GM19240 (cell line): Measurements from ENCODE around the gene RAB5B.
"Not testable (repeated sequence)": the region's sequence is repeated elsewhere in the genome, so short reads cannot be mapped to it uniquely, and the experiment has no call there.

Experiments
- DNase-seq: peaks from one replicate; pipeline ENCODE4 v3.0.0; 2011; ENCODE audit warnings: low spot score; ENCODE audit not compliant: insufficient read length

Gene RAB5B

DNA sequence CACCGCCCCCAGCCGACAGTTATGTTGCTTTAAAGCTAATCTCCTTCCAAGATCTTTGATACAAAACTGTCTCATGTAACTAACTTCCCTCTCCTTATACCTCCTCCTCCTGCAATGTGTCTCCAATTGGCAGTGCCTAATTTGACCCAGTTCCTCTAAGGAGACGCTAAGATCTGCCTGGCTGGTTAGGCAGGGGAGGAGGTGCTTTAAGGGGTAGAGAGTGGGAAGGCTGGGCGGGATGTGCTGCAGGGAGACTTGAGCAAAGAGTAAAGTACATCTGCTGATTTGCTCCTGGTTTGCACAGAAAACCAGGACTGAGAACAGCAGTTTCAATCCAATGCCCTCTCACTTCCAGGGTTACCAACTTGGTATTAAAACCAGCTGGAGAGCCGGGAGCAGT is 39.6 kb downstream of the RAB5B start:
- DNase-seq: no peak

DNA sequence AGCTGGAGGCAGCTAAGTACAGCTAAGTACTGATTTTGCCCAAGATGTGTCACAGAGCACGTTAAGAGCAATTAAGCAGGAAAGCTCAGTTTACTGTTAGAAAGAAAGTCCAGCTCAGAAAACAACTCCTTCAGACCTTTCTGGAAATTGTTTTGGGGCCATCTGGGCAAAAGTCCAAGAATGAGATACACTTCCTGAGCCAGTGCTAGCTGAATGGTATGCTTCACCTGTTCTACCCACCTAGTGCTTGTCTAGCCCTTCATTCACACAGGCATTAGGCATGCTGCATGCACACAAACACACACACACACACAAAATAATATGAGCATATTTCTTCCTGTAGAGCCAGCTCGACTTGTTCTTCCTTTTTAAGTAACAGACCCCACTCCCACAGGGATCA is 40.3 kb downstream of the RAB5B start:
- DNase-seq: no peak

DNA sequence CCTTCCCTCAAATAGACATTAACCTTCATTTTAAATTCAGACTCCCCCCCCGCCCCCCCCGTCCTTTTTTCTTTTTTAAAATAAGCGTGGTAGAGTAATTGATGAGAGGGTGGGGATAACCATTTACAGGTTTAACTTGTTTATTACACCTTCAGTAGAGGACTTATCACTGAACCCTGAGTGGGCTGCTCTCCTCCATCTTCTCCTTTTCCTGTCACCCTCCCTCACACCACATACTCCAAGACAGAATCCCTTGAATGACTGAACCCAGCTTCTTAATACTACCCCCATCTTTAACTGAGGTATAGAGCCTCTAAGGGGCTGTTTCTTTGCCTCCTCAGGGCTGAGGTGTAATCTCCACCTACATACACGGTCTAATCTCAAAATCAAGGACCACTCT is 43.3 kb downstream of the RAB5B start:
- DNase-seq: no peak

DNA sequence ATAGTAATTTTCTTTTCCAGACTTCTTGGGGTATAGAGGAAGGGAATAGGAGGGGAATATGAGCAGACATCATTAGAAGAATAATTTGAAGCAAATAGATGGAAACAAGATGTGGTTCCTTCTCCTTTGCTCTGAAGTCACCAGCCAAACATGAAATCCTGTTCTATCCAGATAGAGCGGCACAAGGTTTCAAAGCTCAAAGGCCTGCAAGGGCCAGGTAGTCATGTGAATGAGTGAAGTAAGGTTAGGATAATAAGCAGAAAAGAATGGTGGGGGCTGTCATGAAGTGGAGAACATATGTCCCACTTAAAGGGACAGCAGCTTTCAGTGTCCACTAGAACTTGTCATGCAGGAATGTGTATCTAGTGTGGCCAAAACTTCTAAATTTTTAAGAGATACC is 44.5 kb downstream of the RAB5B start:
- no peak for DNase-seq

DNA sequence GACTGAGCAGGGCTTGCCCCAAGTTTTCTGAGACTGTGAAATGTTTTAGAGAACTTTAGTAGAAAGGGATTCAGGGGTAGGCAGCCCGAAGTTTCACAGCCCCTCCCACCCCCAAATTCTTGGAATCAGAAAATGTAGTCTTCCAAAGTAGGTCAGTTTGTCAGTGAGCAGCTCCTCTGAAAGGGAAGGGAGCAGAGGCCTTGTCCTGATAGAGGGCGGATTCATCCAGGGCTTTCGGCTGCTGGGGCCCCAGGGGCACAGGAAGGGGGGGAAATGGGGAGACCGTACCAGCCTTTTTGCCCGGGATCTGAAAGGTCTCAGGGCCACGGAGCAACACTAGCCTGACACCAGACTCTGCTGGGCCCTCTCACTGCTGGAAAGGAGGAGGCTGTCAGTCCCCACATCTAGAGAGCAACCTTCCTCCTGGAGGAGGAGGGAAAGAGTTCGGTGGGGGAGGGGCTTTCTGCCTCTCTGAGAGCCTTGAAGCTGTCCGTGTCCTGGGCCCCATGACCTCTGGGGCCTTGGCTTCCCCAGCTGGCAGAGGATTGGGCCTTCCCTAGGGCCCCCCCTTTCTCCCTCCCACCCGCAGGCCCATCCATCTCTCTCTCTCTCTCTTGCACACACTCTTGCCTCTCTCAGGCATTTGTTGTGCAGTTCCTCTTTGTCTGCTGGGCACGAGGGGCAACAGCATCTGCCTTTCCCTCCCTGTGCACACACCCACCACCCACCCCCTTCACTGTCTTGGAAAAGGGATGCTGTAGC is 46.7 kb downstream of the RAB5B start, which contains the start of gene IKZF4:
Gene IKZF4, plus strand, starts transcription at position 621 of the 762 bp plus-strand sequence. CDS start 451 bp downstream, outside the sequence.
- DNase-seq: no peak

DNA sequence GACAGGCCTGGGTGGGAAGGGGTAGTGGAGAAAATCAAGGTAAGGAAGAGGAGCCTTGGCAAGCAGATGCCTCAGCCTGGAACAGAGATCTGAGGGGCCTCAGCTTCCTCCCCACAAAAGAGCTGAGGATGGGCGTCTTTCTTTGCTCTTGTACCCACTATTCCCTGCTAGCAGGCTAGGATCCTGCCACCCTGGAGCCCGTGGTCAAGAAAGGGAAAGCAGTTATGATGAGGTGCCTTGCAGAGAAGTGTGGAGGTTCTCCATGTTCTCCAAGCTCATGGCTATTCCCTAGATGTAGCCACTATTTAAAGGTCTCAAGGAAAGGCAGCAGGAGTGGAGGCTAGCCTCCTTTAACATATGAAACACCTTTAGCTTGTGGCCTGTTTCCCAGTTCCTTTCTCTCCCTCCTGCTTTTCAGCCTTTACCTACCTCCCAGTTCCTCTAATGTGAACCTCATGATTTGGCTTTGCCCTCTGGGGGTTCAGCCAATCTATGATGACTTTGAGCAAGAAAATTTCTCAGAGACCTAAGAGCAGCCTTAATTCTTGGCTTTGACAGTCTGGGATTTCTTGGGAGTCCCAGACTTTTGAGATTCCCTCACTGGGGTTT is 48.1 kb downstream of the RAB5B start:
- DNase-seq: no peak

DNA sequence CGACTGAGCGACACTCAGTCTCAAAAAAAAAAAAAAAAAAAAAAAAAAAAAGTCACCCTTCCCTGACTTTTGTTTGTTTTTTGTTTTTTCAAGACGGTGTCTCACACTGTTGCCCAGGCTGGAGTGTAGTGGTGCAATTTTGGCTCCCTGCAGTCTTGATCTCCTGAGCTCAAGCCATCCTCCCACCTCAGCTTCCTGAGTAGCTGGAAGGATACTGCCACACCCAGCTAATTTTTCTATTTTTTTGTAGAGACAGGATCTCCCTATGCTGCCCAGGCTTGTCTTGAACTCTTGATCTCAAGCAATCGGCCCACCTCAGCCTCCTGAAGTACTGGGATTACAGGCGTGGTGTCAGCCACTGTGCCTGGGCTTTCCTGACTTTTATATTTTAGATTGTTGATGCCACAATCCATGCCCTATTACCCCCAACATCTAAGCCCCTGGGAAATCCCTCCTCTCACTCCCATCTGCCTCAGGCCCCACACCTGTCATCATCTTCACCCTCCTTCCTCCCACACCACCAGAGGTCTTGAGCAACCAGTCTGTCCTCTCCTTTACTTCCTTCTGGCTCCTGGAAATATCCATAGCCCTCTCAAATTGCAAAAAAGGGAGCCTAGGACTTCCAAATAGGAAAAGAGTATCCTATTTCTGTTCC is 54.8 kb downstream of the RAB5B start:
- DNase-seq: no peak

DNA sequence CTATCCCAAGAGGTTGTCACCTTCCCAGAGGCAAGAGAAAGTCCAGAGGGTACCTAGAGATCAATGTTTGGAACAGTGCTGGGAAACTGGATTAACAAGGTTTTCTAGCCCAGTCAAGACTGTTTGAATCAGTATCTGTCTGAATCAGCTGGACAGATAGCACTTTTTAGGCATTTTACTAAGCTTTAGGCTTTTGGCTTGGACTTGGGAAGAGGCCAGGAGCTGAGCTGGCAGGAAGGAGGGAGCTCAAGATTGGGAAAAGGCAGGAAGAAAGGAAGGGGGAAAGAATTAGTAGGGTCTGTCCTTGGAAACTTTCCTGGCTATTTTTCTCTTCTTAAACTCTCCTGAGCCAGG is 55.3 kb downstream of the RAB5B start:
- no peak for DNase-seq

DNA sequence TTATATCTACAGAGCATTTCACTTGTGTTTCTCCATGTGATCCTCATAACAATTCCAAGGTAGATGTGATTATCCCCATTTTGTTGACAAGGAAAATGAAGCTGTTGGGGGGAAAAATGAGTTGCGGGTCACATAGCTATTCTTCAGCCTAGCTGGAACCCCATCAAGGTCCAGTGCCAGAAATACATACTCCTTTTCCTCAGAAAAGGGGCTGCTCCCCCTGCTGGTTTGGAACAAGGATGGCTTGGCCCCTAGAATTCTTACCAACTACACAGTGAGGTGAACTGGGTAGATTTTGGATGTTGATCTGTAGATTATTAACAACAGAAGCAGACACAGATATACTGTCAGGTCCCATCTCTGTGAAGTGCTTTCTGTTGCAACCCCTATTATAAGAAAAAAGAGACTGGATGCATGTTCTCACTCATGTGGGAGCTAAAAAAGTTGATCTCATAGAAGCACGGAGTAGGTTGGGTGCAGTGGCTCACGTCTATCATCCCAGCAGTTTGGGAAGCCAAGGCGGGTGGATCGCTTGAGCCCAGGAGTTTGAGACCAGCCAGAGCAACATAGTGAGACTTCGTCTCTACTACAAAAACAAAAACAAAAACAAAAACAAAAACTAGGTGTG is 55.9 kb downstream of the RAB5B start:
- peak; percentile 44 for DNase-seq

DNA sequence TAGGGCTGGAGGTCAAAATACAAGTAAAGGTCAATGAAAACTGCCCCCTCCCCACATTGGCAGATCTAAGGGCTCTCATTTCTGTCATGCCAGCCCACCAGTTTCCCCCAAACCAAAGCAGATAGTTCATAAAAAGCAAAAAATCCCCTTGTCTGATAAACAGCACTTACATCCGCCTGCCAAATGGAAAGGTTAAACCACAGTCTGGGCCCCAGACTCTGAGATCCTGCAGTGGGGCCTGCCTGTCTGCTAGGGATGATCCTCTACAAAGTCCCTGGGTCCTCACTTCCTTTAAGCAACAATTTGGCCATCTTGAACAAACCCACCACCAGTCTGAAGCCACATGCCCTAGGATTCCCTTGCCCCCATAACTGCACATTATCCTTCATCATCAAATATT is 58.1 kb downstream of the RAB5B start:
- DNase-seq: no peak

DNA sequence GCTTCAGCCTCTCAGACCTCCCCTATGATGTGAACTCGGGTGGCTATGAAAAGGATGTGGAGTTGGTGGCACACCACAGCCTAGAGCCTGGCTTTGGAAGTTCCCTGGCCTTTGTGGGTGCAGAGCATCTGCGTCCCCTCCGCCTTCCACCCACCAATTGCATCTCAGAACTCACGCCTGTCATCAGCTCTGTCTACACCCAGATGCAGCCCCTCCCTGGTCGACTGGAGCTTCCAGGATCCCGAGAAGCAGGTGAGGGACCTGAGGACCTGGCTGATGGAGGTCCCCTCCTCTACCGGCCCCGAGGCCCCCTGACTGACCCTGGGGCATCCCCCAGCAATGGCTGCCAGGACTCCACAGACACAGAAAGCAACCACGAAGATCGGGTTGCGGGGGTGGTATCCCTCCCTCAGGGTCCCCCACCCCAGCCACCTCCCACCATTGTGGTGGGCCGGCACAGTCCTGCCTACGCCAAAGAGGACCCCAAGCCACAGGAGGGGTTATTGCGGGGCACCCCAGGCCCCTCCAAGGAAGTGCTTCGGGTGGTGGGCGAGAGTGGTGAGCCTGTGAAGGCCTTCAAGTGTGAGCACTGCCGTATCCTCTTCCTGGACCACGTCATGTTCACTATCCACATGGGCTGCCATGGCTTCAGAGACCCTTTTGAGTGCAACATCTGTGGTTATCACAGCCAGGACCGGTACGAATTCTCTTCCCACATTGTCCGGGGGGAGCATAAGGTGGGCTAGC is 60.9 kb downstream of the RAB5B start:
- DNase-seq: no peak

DNA sequence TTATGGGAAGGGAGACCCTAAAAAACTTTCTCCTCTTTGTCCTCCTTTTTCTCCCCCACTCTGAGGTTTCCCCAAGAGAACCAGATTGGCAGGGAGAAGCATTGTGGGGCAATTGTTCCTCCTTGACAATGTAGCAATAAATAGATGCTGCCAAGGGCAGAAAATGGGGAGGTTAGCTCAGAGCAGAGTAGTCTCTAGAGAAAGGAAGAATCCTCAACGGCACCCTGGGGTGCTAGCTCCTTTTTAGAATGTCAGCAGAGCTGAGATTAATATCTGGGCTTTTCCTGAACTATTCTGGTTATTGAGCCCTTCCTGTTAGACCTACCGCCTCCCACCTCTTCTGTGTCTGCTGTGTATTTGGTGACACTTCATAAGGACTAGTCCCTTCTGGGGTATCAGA is 63.3 kb downstream of the RAB5B start:
- DNase-seq: no peak

DNA sequence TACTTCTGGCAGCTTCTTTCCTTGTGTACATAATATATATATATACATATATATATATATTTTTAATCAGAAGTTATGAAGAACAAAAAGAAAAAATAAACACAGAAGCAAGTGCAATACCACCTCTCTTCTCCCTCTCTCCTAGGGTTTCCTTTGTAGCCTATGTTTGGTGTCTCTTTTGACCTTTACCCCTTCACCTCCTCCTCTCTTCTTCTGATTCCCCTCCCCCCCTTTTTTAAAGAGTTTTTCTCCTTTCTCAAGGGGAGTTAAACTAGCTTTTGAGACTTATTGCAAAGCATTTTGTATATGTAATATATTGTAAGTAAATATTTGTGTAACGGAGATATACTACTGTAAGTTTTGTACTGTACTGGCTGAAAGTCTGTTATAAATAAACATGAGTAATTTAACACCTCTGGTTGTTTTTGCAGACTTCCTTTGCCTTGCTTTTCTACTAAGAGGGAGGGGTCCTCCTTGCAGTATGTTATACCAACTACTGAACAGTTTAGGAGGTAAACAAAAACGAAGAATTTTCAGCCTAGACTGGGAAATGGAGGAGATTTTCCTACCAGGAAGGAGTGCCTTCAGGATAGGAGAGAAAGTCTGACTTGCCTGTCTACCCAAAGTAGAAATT is 64.3 kb downstream of the RAB5B start:
- no peak for DNase-seq

DNA sequence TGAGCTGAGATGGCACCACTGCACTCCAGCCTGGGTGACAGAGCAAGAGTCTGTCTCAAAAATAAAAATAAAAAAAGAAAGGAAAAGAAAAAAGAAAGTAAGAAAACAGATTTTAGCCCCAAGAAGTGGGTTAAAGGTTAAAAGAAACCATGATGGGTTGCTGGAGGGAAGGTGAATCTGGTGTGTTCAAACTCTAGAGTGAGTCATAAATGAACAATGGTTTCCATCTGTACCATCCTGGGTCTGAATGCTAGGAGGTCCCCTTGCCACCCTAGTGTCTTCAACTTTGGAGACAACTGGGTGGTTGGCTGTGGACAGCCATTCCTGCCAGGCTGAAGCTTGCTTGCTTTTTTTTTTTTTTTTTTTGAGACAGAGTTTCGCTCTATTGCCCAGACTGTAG is 66.3 kb downstream of the RAB5B start:
- no peak for DNase-seq

DNA sequence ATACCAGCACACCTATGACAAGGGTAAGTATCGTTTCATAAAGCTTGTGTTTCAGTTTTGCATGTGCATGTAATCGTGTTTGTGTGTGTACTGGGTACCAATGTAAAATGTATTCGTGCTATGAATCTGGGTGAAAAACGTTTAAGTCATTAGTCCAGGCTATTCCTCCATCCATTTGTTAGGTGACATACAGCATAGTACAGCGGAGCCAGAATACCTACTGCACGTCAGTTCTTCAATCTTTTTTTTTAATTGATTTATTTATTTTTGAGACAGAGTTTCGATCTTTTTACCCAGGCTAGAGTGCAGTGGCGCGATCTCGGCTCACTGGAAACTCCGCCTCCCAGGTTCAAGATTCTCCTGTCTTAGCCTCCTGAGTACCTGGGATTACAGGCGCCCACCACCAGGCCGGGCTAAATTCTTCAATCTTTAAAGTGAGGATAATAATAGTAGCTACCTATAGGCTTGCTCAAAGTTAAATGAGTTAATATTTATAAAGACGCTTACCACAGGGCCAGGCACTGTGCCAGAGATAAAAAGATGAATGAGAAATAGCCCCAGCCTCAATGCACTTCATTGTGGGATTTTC is 67.2 kb downstream of the RAB5B start:
- DNase-seq: no peak

DNA sequence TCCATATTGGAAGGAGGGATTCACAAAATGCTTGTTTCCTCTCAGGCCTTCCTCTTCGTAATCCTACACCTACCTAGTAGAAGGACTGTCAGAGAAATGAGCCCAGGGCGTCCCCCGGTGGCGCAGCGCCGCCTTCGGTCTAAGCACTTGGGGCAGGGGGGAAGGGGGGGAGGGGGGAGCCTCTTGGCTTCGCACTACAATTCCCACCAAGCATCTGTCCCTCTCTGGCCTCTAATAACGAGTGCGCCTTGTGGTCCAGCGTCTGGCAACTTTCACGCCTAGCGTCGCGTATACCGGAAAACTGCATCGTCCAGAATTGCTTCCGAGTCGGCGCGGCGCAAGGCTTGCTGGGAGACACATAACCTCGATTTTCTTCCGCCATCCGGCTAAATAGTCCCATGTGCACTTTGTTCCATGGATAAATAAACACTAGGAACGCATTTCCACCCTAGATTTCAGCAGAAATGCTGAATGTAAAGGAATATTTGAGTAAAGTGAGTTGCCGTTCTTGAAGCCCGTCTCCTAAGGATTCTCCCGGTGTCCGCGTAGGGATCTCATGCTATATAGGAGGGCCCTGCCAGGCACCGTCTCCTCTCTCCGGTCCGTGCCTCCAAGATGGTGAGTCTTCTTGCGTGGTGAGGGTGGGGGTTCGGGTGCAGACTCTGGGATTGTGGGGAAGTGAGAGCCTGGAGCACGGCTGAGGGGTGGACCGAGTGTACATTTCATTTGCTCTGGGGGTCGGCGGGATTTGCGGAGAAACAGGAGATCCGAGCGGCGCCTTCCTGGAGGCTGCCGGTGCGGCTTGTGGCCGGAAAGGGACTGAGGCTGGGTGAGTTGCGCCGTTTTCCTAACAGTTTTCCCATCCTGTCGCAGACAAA is 67.9 kb downstream of the RAB5B start, which contains the start of gene RPS26:
Gene RPS26, plus strand, starts transcription at position 367 of the 878 bp plus-strand sequence. Its CDS starts 249 bp downstream, at position 616.
- peak; percentile 68 for DNase-seq

DNA sequence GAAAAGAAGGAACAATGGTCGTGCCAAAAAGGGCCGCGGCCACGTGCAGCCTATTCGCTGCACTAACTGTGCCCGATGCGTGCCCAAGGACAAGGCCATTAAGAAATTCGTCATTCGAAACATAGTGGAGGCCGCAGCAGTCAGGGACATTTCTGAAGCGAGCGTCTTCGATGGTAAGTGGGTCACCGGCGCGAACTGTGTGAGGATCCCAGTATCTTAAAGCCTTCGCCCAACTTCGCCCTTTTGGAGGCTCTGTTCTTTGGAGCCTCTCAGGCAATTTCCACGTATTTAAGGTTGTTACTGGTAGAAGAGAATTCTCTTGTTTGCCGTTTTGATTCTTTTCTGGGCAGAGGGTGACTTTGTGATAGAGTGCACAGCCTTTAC is 68.5 kb downstream of the RAB5B start:
- not testable (repeated sequence) for DNase-seq

DNA sequence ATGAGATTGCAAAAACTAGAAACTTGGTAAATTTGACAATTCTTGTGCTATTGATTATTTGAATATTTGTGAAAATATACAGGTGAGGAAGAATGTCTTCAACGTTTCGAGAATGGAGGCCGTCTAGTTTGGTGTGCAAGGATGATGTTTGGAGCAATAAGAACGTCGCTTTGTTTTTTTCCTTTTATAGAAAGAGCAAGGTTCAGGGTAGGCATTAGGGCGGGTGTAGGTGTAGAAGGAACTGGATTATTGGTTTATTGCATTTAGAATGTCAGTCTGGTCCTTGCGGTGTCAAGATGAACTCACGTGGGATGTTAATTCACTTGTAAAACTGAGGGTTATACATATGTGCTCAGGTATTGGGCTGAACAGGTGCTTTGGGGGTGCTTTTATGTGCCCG is 69.0 kb downstream of the RAB5B start:
- DNase-seq: no peak
